VCaP (cell line): ENCODE measurements around the gene HSD17B2.

ENCODE experiments used
- H3K27ac ChIP-seq: fragments of 450-650 bp; 2 replicates; pipeline ENCODE4 v1.5.1; 2017
- CTCF ChIP-seq: fragments of 450-650 bp; conservative IDR thresholded peaks from 2 replicates; pipeline ENCODE4 v1.5.1; 2017; ENCODE audit warnings: mild to moderate bottlenecking, moderate library complexity

The HSD17B2 gene

GRCh38 chr16:82043680-82044584 lies 8.9 kb downstream of the HSD17B2 start:
- no peak for TF ChIP-seq CTCF
- H3K27ac ChIP-seq, result no peak overlapping the region

- no peak for TF ChIP-seq CTCF
- no peak overlapping the region for H3K27ac ChIP-seq
Observed at GRCh38 chr16:82044585-82044911, 9.5 kb downstream of the HSD17B2 start.

GRCh38 chr16:82045465-82045864 lies 10.4 kb downstream of the HSD17B2 start:
- no peak overlapping the region for H3K27ac ChIP-seq
- TF ChIP-seq CTCF, result no peak

GRCh38 chr16:82046541-82046940 lies 11.5 kb downstream of the HSD17B2 start:
- TF ChIP-seq CTCF, result no peak

GRCh38 chr16:82046941-82047340 lies 11.9 kb downstream of the HSD17B2 start:
- no peak overlapping the region for H3K27ac ChIP-seq
- no peak for TF ChIP-seq CTCF

More at GRCh38 chr16:82046541-82046940, 11.5 kb downstream of the HSD17B2 start:
- no peak overlapping the region for H3K27ac ChIP-seq

- no peak for TF ChIP-seq CTCF
- H3K27ac ChIP-seq, result no peak overlapping the region
Observed at GRCh38 chr16:82047374-82047773, 12.3 kb downstream of the HSD17B2 start.

GRCh38 chr16:82047787-82048186 lies 12.7 kb downstream of the HSD17B2 start:
- no peak overlapping the region for H3K27ac ChIP-seq
- no peak for TF ChIP-seq CTCF
